Esophagus squamous epithelium (tissue), 4 donors: ENCODE results near the gene ULK4.
A peak's percentile ranks its signal among the peaks of the same experiment; 100 is the strongest.

Experiments used
- POLR2A ChIP-seq, 4 donors: fragments of 450-650 bp; IDR thresholded peaks; one replicate each; pipeline ENCODE4 v1.6.1; 2017; ENCODE audit warnings: antibody characterized with exemption in 4 of 4, mild to moderate bottlenecking in 4 of 4, moderate library complexity in 3 of 4
- TF ChIP-seq, protein P1 (sequence below), 6 experiments: fragments of 450-650 bp in 4 of 6; fragments of 200-600 bp in 2 of 6; sonication (generic) in 2 of 6; IDR thresholded peaks; one replicate each; pipeline ENCODE4 v1.5.1; 2016 to 2019; ENCODE audit warnings: antibody characterized with exemption in 6 of 6, mild to moderate bottlenecking in 4 of 6, moderate library complexity in 4 of 6

GRCh38 chr3:41893977-41894376 is 67.9 kb downstream of the ULK4 start:
- no peak for TF ChIP-seq POLR2A (IDR thresholded peaks at IDR 0.05)
- TF ChIP-seq, protein P1, sequence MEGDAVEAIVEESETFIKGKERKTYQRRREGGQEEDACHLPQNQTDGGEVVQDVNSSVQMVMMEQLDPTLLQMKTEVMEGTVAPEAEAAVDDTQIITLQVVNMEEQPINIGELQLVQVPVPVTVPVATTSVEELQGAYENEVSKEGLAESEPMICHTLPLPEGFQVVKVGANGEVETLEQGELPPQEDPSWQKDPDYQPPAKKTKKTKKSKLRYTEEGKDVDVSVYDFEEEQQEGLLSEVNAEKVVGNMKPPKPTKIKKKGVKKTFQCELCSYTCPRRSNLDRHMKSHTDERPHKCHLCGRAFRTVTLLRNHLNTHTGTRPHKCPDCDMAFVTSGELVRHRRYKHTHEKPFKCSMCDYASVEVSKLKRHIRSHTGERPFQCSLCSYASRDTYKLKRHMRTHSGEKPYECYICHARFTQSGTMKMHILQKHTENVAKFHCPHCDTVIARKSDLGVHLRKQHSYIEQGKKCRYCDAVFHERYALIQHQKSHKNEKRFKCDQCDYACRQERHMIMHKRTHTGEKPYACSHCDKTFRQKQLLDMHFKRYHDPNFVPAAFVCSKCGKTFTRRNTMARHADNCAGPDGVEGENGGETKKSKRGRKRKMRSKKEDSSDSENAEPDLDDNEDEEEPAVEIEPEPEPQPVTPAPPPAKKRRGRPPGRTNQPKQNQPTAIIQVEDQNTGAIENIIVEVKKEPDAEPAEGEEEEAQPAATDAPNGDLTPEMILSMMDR (IDR thresholded peaks at IDR 0.05), result peak in 5 of 6 experiments; percentile 34 to 72 (median 39)
